ENCODE data around the gene ADAP1. TPM values are rescaled to one million over a fixed set of nuclear protein-coding genes. Genes with fewer than 3 reads are reported as not detected.

Gene ADAP1
- total RNA-seq, 1 experiment from 2014 or later = 6.2 TPM

DNA sequence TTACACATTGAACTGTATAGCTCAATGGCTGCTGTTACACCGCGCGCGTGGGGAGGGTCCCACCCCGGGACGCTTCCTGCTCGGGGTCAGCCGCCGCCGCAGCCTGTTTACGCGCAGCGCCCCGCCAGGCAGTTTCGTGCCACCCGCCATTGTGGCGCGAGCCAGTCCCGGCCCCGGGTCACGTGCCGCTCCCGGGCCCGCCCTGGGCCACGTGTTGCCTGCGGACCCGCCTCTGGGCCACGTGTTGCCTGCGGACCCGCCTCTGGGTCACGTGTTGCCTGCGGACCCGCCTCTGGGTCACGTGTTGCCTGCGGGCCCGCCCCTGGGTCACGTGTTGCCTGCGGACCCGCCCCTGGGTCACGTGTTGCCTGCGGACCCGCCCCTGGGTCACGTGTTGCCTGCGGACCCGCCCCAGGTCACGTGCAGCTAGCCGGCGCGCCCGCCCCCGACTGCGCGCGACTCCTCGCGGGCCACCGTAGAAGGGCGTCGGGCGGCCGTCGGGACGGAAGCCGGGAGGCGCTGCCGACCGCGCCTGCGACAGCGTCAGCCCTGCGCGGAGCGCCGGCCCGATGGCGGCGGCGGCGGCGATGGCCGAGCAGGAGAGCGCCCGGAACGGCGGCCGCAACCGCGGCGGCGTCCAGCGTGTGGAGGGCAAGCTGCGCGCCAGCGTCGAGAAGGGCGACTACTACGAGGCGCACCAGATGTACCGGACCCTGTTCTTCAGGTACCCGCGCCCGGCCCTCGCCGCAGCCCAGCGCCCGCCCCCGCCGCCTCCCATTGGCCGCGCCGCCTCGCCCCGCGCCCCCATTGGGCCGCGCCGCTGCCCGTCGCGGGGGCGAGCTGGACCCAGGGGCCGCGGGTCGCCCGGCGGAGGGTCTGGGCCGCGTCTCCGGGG lies 78.2 kb downstream of the ADAP1 start, which contains the start of gene GET4:
GET4 (plus strand) TSS at position 478 of the 895 bp plus-strand sequence; CDS start at position 570, 92 bp downstream.
- H2AK5ac ChIP-seq (ENCODE audit: insufficient read length, low read length) = no peak within 1 kb of the TSS
- 0 out of 2 replicates have a peak within 1 kb of the TSS, but pooled peaks have one; percentile 58 for H3K4ac ChIP-seq (ENCODE audit: low read depth, low read length)
- H4K91ac ChIP-seq (ENCODE audit: insufficient read length, low read depth, low read length) = peak within 1 kb of the TSS; percentile 44
- H3K9me3 ChIP-seq (ENCODE audit: control insufficient read depth, low read depth, low read length) = no peaks in the 10 kb centered on the region
- H3K14ac ChIP-seq (ENCODE audit: insufficient read depth, low read length) = peak within 1 kb of the TSS; percentile 89
- no peak within 1 kb of the TSS for H3K27ac ChIP-seq (ENCODE audit: insufficient read length, low read depth, low read length)
- peaks cover 37 to 50% (median 46%) of the 10 kb centered on the region in 3 experiments for H3K36me3 Mint-ChIP-seq (ENCODE audit: insufficient read depth in 1 of 3, low read depth in 3 of 3)
- H3T11ph ChIP-seq (ENCODE audit: low read length) = no peak within 1 kb of the TSS
- no peaks in the 10 kb centered on the region for H3K27me3 ChIP-seq (ENCODE audit: insufficient read depth, low read length)
- peak within 1 kb of the TSS; percentile 35 for H3K4me2 ChIP-seq (ENCODE audit: insufficient read depth, insufficient read length, low read length)
- no peak within 1 kb of the TSS for H2BK120ac ChIP-seq (ENCODE audit: low read depth, low read length, poor library complexity, severe bottlenecking)
- peaks cover 5 to 6% of the 10 kb centered on the region in 2 experiments for H3K9me3 Mint-ChIP-seq
- no peak within 1 kb of the TSS for H2BK20ac ChIP-seq (ENCODE audit: low read depth, low read length, poor library complexity, severe bottlenecking)
- H3K4me1 ChIP-seq (ENCODE audit: insufficient read depth, low read length) = 0 out of 2 replicates have a peak, but pooled peaks cover 2% of the 10 kb centered on the region
- H3K4me3 Mint-ChIP-seq = peak within 1 kb of the TSS; percentile 91 to 95
- H3K9ac ChIP-seq (ENCODE audit: extremely low read depth, insufficient read length, low read length) = peak within 1 kb of the TSS; percentile 75
- peak within 1 kb of the TSS; percentile 97; the same call in 1 of the 2 replicates for H2BK15ac ChIP-seq (ENCODE audit: low read depth, low read length)
- no peak within 1 kb of the TSS for H2AFZ ChIP-seq (ENCODE audit: low read length)
- no peaks in the 10 kb centered on the region for H3K79me1 ChIP-seq (ENCODE audit: insufficient read depth, low read depth, low read length, poor library complexity, severe bottlenecking)
- no peaks in the 10 kb centered on the region for H3K27me3 Mint-ChIP-seq (ENCODE audit: low read depth)
- peak within 1 kb of the TSS; percentile 43 for H4K5ac ChIP-seq (ENCODE audit: insufficient read length, low read depth, low read length)
- H3K56ac ChIP-seq (ENCODE audit: insufficient read length, low read depth, low read length) = no peak within 1 kb of the TSS
- DNase-seq = peak; percentile 96
- peaks cover 29% of the 10 kb centered on the region; the same call in 1 of the 2 replicates for H3K79me2 ChIP-seq (ENCODE audit: insufficient read depth, low read length)
- peaks cover 5% of the 10 kb centered on the region for H3K23me2 ChIP-seq (ENCODE audit: insufficient read length, low read depth, low read length, poor library complexity, severe bottlenecking)
- H3K27ac Mint-ChIP-seq = peak within 1 kb of the TSS; percentile 84 to 92 (median 88); a peak in 5 of 7 replicates
- H2BK12ac ChIP-seq (ENCODE audit: insufficient read length, low read depth, low read length) = no peak within 1 kb of the TSS
- TF ChIP-seq, protein P1, sequence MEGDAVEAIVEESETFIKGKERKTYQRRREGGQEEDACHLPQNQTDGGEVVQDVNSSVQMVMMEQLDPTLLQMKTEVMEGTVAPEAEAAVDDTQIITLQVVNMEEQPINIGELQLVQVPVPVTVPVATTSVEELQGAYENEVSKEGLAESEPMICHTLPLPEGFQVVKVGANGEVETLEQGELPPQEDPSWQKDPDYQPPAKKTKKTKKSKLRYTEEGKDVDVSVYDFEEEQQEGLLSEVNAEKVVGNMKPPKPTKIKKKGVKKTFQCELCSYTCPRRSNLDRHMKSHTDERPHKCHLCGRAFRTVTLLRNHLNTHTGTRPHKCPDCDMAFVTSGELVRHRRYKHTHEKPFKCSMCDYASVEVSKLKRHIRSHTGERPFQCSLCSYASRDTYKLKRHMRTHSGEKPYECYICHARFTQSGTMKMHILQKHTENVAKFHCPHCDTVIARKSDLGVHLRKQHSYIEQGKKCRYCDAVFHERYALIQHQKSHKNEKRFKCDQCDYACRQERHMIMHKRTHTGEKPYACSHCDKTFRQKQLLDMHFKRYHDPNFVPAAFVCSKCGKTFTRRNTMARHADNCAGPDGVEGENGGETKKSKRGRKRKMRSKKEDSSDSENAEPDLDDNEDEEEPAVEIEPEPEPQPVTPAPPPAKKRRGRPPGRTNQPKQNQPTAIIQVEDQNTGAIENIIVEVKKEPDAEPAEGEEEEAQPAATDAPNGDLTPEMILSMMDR (conservative IDR thresholded peaks at IDR 0.05) = peak; percentile 16; the same call in 1 of the 3 replicates
- H3K18ac ChIP-seq (ENCODE audit: insufficient read length, low read depth, low read length) = peak within 1 kb of the TSS; percentile 91
- H4K20me1 ChIP-seq (ENCODE audit: control insufficient read depth, insufficient read depth, insufficient read length) = no peaks in the 10 kb centered on the region
- H2BK5ac ChIP-seq (ENCODE audit: insufficient read length, low read length) = no peak within 1 kb of the TSS
- no CpG with 5 or more reads among the region's 129 CpGs for WGBS (ENCODE audit: extremely low coverage, insufficient read length, low lambda C conversion rate)
- no peak within 1 kb of the TSS for H3K23ac ChIP-seq (ENCODE audit: insufficient read length, low read depth, low read length)
- H3K4me1 Mint-ChIP-seq = peaks cover 12% of the 10 kb centered on the region in 2 experiments
- no peak within 1 kb of the TSS for H4K8ac ChIP-seq (replicated peaks; ENCODE audit: insufficient read length, low read depth, low read length)

All from H9 (cell line).